ENCODE results near the gene NOS1AP. TPM values are rescaled to one million over a fixed set of nuclear protein-coding genes. Genes with fewer than 3 reads are reported as not detected.

The NOS1AP gene
- total and polyA plus RNA-seq, 9 of the 15 experiments (the other 6 are each of a cell fraction or from before 2014, with no cell fraction given) = 0.07 to 1.5 (median 0.22) TPM

DNA sequence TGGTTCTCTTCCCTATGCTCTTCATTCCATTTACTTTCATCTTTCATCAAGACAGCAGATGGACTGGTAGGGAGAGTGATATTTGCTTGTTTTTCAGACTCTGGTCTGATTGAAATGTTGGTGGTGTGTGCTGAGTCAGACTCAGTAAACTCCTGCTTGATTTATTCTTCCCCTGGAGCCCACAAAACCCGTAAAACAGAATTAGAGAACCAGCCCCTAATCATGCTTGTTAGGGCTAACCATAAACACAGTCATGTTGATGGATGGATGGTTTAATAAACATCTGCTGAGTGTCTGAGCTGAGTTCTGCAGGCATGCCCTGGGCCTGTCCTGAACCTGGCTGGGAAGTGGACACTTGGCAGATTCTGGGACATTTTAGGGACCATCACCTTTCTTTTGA lies 24.8 kb downstream of the NOS1AP start (continued):
- TF ChIP-seq, protein P1, sequence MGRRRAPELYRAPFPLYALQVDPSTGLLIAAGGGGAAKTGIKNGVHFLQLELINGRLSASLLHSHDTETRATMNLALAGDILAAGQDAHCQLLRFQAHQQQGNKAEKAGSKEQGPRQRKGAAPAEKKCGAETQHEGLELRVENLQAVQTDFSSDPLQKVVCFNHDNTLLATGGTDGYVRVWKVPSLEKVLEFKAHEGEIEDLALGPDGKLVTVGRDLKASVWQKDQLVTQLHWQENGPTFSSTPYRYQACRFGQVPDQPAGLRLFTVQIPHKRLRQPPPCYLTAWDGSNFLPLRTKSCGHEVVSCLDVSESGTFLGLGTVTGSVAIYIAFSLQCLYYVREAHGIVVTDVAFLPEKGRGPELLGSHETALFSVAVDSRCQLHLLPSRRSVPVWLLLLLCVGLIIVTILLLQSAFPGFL (CRISPR knock-in tag; IDR thresholded peaks at IDR 0.05) = no peak
- TF ChIP-seq C11orf30 (IDR thresholded peaks at IDR 0.05; ENCODE audit: low read depth) = no peak
- TF ChIP-seq ATF4 (CRISPR knock-in tag; IDR thresholded peaks at IDR 0.05) = no peak
- no peak for TF ChIP-seq MEF2D (tag; conservative IDR thresholded peaks at IDR 0.05; ENCODE audit: low read depth)
- no peak for TF ChIP-seq CGGBP1 (CRISPR knock-in tag; IDR thresholded peaks at IDR 0.05)

DNA sequence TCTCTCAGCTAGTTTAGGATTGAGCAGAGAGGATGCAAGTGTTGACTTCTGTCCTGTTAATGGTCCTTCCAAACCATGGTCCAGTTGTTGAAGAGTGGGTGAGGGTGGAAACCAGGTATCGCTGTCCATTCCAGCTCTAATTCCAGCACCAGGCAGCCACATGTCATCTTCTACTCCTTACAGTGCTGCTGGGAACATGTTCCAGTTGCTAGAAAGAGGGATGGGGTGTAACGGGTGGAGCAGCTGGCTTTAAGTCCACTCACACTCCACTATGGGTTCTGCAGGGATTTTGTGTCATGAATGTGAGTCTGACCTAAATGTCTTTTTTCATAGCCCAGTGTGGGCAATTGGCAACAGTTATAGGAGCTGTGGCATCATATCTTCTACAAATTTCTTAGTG lies 25.2 kb downstream of the NOS1AP start:
- H3K4me1 ChIP-seq (replicated peaks in 1 of 2; ENCODE audit: control insufficient read depth in 2 of 2, insufficient read depth in 2 of 2, low read length in 2 of 2) = no peaks in the 10 kb centered on the region; a peak in 1 of 5 replicates

More for the DNA sequence above, 25.2 kb downstream of the NOS1AP start:
- BruUV-seq (replicated peaks) = no TSS peak
- no peak for FAIRE-seq
- WGBS (ENCODE audit: insufficient coverage, low coverage, missing lambda C conversion rate) = 0% methylated on average over 2 of the region's 2 CpGs
- Histone ChIP-seq H3K9ac (ENCODE audit: insufficient read depth in 1 of 2, low read depth in 2 of 2, low read length in 2 of 2) (no peak overlapping the region), H3K36me3 (ENCODE audit: control insufficient read depth, insufficient read depth, low read length) (no peaks in the 10 kb centered on the region; the same call in 2 of the 3 replicates), H3K9me3 (replicated peaks; ENCODE audit: control insufficient read depth, insufficient read depth, low read depth, low read length) (no peaks in the 10 kb centered on the region), H3K9me1 (ENCODE audit: control insufficient read depth, insufficient read depth, low read length) (no peaks in the 10 kb centered on the region), H3K79me2 (ENCODE audit: control insufficient read depth, insufficient read depth, low read length) (no peaks in the 10 kb centered on the region), H3K4me2 (ENCODE audit: insufficient read depth, low read length) (no peak overlapping the region), H4K20me1 (replicated peaks; ENCODE audit: control insufficient read depth, insufficient read depth, low read length) (no peaks in the 10 kb centered on the region), H2AFZ (ENCODE audit: low read depth, low read length) (no peak overlapping the region), H3K4me3 (no peak overlapping the region), H3K27me3 (ENCODE audit: control insufficient read depth in 2 of 2, insufficient read depth in 2 of 2, low read length in 2 of 2) (peaks cover 0 to 5% of the 10 kb centered on the region in 2 experiments; a peak in 2 of 5 replicates), H3K27ac (ENCODE audit: extremely low read depth, low read depth, low read length) (no peak overlapping the region)
- in situ Hi-C loops (cut with MboI) = no loop called here
- CTCF ChIA-PET (ENCODE audit: low intra/inter-chr PET ratio) = no interaction called here
- TF ChIP-seq ZNF766 (CRISPR knock-in tag; conservative IDR thresholded peaks at IDR 0.05) = no peak
- no peak for TF ChIP-seq ZNF212 (CRISPR knock-in tag; IDR thresholded peaks at IDR 0.05)
- TF ChIP-seq MBD1 (CRISPR knock-in tag; IDR thresholded peaks at IDR 0.05) = no peak
- no peak for TF ChIP-seq OTX1 (CRISPR knock-in tag; IDR thresholded peaks at IDR 0.05)
- TF ChIP-seq PBX2 (CRISPR knock-in tag; IDR thresholded peaks at IDR 0.05; ENCODE audit: low read depth) = no peak
- no peak for TF ChIP-seq PBX2 (tag; conservative IDR thresholded peaks at IDR 0.05; ENCODE audit: low read depth)
- TF ChIP-seq SAFB (IDR thresholded peaks at IDR 0.05; ENCODE audit: borderline replicate concordance, low read depth, low read length) = no peak
- DNase-seq (ENCODE audit: extremely low read depth in 1 of 4, low spot score in 3 of 4) = no peak
- no peak for ATAC-seq
- POLR2A ChIA-PET = interaction anchor here (0.6 kb wide), 1 partner anchor 13 kb away, joined by 5 read pairs; no protein-coding TSS in a partner anchor
- intact Hi-C loops (cut with micrococcal nuclease) = no loop called here
